Esophagus squamous epithelium (tissue), 5 donors: ENCODE results near the gene LTN1. TPM values are rescaled to one million over a fixed set of nuclear protein-coding genes. Genes with fewer than 3 reads are reported as not detected.

ENCODE experiments used
- DNase-seq: peaks from one replicate; lab custom pipeline; 2025; lab: John Stamatoyannopoulos, UW
- H3K27ac ChIP-seq, 4 donors: fragments of 200-600 bp; sonication (generic); one replicate each; pipeline ENCODE4 v1.5.1; 2016 to 2019; ENCODE audit warnings: mild to moderate bottlenecking in 1 of 4
- H3K27me3 ChIP-seq, 4 donors: fragments of 200-600 bp; sonication (generic); 1 replicate in 3 of 4; 2 replicates in 1 of 4; pipeline versions ENCODE4 v1.5.1 to v1.6.0; 2017 to 2021; ENCODE audit warnings: antibody characterized with exemption in 1 of 4
- H3K36me3 ChIP-seq, 3 donors: fragments of 200-600 bp; sonication (generic); one replicate each; pipeline ENCODE4 v1.5.1; 2016 to 2019
- H3K4me1 ChIP-seq, 3 donors: fragments of 200-600 bp; sonication (generic); one replicate each; pipeline ENCODE4 v1.5.1; 2017 to 2019
- H3K4me3 ChIP-seq, 4 donors: fragments of 200-600 bp; sonication (generic); 1 replicate in 3 of 4; 2 replicates in 1 of 4; pipeline ENCODE4 v1.5.1; 2016 to 2019; ENCODE audit warnings: mild to moderate bottlenecking in 2 of 4, moderate library complexity in 1 of 4
- H3K9me3 ChIP-seq, 3 donors: fragments of 200-600 bp; sonication (generic); one replicate each; pipeline ENCODE4 v1.5.1; 2016 to 2019
- POLR2A ChIP-seq, 4 donors: fragments of 450-650 bp; IDR thresholded peaks; one replicate each; pipeline ENCODE4 v1.6.1; 2017; ENCODE audit warnings: antibody characterized with exemption in 4 of 4, mild to moderate bottlenecking in 4 of 4, moderate library complexity in 3 of 4
- WGBS, 2 donors: methylation state at CpG; one replicate each; pipeline ENCODE4 v1.1.5; 2018; 5-methylcytosine and 5-hydroxymethylcytosine counted together
- intact Hi-C: fragments of 100-400 bp; cut with DNase I; formaldehyde crosslinking; loops from one replicate; pipeline ENCODE4 v1.15.0; 2022
- total RNA-seq, 4 donors: library from RNA; depleted of rRNA; stranded (reverse); fragments of >200 nt; gene quantifications; one replicate each; pipeline ENCODE4 v1.1.0, GENCODE V29; 2016
- TF ChIP-seq, protein P1 (sequence below), 6 experiments: fragments of 450-650 bp in 4 of 6; fragments of 200-600 bp in 2 of 6; sonication (generic) in 2 of 6; IDR thresholded peaks; one replicate each; pipeline ENCODE4 v1.5.1; 2016 to 2019; ENCODE audit warnings: antibody characterized with exemption in 6 of 6, mild to moderate bottlenecking in 4 of 6, moderate library complexity in 4 of 6
- donor health status: DM: yes; HTN: yes; CAD: no.

The LTN1 gene
- total RNA-seq, 4 donors from 2014 or later: 10.3 to 24.9 (median 22.2) TPM

DNA sequence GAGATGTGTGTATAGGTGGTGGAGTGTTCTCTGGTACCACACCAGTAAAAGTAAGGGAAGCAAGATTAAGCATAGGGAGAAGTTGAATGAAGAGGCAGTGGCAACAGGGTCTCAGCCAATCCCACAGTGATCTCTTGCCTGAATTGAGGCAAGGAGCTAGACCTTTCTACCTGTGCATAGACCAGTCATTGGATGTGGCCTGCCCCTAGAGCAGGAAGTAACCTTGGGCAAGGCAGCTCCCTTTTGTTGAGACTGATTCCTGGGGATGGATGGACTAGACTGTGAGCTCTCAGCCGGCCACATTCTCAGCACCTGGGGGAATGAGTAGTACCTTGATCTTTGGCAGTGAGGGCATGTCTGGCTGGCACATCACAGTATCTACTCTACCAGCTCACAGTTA, 38.2 kb upstream of the LTN1 start:
- Histone ChIP-seq H3K27me3 (no peaks in the 10 kb centered on the region), H3K9me3 (no peaks in the 10 kb centered on the region), H3K36me3 (peaks cover 0 to 79% (median 23%) of the 10 kb centered on the region in 3 donors), H3K4me3 (no peak overlapping the region), H3K27ac (no peak overlapping the region), H3K4me1 (peaks cover 0 to 20% (median 3%) of the 10 kb centered on the region in 3 donors)
- no peak for TF ChIP-seq POLR2A (IDR thresholded peaks at IDR 0.05)
- TF ChIP-seq, protein P1, sequence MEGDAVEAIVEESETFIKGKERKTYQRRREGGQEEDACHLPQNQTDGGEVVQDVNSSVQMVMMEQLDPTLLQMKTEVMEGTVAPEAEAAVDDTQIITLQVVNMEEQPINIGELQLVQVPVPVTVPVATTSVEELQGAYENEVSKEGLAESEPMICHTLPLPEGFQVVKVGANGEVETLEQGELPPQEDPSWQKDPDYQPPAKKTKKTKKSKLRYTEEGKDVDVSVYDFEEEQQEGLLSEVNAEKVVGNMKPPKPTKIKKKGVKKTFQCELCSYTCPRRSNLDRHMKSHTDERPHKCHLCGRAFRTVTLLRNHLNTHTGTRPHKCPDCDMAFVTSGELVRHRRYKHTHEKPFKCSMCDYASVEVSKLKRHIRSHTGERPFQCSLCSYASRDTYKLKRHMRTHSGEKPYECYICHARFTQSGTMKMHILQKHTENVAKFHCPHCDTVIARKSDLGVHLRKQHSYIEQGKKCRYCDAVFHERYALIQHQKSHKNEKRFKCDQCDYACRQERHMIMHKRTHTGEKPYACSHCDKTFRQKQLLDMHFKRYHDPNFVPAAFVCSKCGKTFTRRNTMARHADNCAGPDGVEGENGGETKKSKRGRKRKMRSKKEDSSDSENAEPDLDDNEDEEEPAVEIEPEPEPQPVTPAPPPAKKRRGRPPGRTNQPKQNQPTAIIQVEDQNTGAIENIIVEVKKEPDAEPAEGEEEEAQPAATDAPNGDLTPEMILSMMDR (IDR thresholded peaks at IDR 0.05): no peak
- intact Hi-C loops: no loop called here
- 92% methylated on average over 1 of the region's 1 CpG; no CpG with 5 or more reads in 1 of the 2 donors for whole genome bisulfite sequencing, 2 donors
- no peak for DNase-seq

GRCh38 chr21:29029524-29029923, 36.8 kb upstream of the LTN1 start:
- DNase-seq: no peak
- no peak overlapping the region for H3K4me3 ChIP-seq
- H3K9me3 ChIP-seq: no peaks in the 10 kb centered on the region
- no peak overlapping the region for H3K27ac ChIP-seq
- no peaks in the 10 kb centered on the region for H3K27me3 ChIP-seq
- peaks cover 0 to 28% (median 9%) of the 10 kb centered on the region in 3 donors for H3K4me1 ChIP-seq
- peaks cover 0 to 65% (median 18%) of the 10 kb centered on the region in 3 donors for H3K36me3 ChIP-seq
- intact Hi-C loops: no loop called here
- WGBS, 2 donors: 81 to 100% methylated on average over 1 of the region's 1 CpG
- no peak for TF ChIP-seq POLR2A (IDR thresholded peaks at IDR 0.05)
- TF ChIP-seq, protein P1 (IDR thresholded peaks at IDR 0.05): no peak

DNA sequence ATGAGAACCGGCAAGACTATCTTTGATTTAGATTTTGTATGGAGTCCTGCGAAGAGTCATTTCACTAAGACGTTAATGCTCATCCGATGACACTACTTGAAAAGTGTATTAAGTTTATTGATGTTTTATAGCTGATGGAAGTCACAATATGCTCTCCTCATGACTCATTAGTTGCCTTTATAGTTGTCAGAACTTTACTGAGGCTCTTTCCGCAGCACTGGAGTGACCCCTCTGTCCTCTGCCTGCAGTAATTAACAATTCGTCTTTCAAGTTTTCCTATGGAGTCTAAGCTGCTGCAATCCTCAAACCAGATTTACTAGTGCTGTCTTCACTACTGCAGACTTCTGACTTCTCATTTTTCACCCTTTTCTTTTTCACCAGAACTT, 32.6 kb upstream of the LTN1 start:
- intact Hi-C loops: no loop called here
- 2% methylated on average over 6 of the region's 6 CpGs for WGBS, 2 donors

GRCh38 chr21:29024474-29025327, 32.0 kb upstream of the LTN1 start, which contains the start of gene USP16:
Gene USP16 (plus strand): TSS chr21:29024668. CDS start chr21:29027914, 3,246 bp downstream.
- intact Hi-C loops: no loop called here
- TF ChIP-seq, protein P1 (IDR thresholded peaks at IDR 0.05): peak in 3 of 6 experiments; percentile 31 to 54 (median 47)
- TF ChIP-seq POLR2A (IDR thresholded peaks at IDR 0.05): peak in 2 of 4 donors; percentile 32 to 50
- peak; percentile 71 for DNase-seq
- Histone ChIP-seq H3K27me3 (no peaks in the 10 kb centered on the region), H3K36me3 (peaks cover 0 to 17% (median 0%) of the 10 kb centered on the region in 3 donors), H3K4me3 (peak within 1 kb of the TSS; percentile 49 to 94 (median 79)), H3K4me1 (peaks cover 2 to 35% (median 16%) of the 10 kb centered on the region in 3 donors), H3K9me3 (no peaks in the 10 kb centered on the region), H3K27ac (peak within 1 kb of the TSS; percentile 97 to 100 (median 98))
- WGBS, 2 donors: 0 to 1% methylated on average over 14 to 30 of the region's 48 CpGs

More for the DNA sequence above, 32.6 kb upstream of the LTN1 start:
- Histone ChIP-seq H3K27me3 (no peaks in the 10 kb centered on the region), H3K36me3 (peaks cover 0 to 23% (median 0%) of the 10 kb centered on the region in 3 donors), H3K4me3 (peak overlapping the region; percentile 49 to 94 (median 79)), H3K27ac (peak overlapping the region; percentile 97 to 100 (median 98)), H3K9me3 (no peaks in the 10 kb centered on the region), H3K4me1 (peaks cover 0 to 31% (median 13%) of the 10 kb centered on the region in 3 donors)
- DNase-seq: no peak
- TF ChIP-seq, protein P1 (IDR thresholded peaks at IDR 0.05): no peak
- no peak for TF ChIP-seq POLR2A (IDR thresholded peaks at IDR 0.05)

- H3K4me1 ChIP-seq: peaks cover 4 to 50% (median 27%) of the 10 kb centered on the region in 3 donors
- TF ChIP-seq POLR2A (IDR thresholded peaks at IDR 0.05): no peak
- TF ChIP-seq, protein P1 (IDR thresholded peaks at IDR 0.05): no peak
- no peak overlapping the region for H3K4me3 ChIP-seq
- H3K27me3 ChIP-seq: no peaks in the 10 kb centered on the region
- WGBS, 2 donors: 66 to 76% methylated on average over 4 of the region's 4 CpGs
- no peak overlapping the region for H3K27ac ChIP-seq
- H3K9me3 ChIP-seq: no peaks in the 10 kb centered on the region
- intact Hi-C loops: no loop called here
- no peak for DNase-seq
- H3K36me3 ChIP-seq: no peaks in the 10 kb centered on the region
Measured at GRCh38 chr21:29022166-29022565, 29.5 kb upstream of the LTN1 start.
